Hematopoietic multipotent progenitor cell (in vitro differentiated cells): Measurements from ENCODE around the gene ALDH3B2. TPM values are rescaled to one million over a fixed set of nuclear protein-coding genes. Genes with fewer than 3 reads are reported as not detected.
"Not testable (repeated sequence)": the region's sequence is repeated elsewhere in the genome, so short reads cannot be mapped to it uniquely, and the experiment has no call there.

ENCODE experiments used
- DNase-seq, 3 donors: peaks; one replicate each; pipeline ENCODE4 v3.0.0-alpha.2; 2011 to 2015; ENCODE audit warnings: low read depth in 2 of 3, low spot score in 2 of 3
- total RNA-seq: library from RNA; depleted of rRNA; stranded (reverse); fragments of >200 nt; gene quantifications from one replicate; pipeline ENCODE4 v1.2.3, GENCODE V29; 2012

Gene ALDH3B2
- total RNA-seq, 1 donor = under 0.01 TPM

GRCh38 chr11:67663532-67664212, 10.8 kb downstream of the ALDH3B2 start:
- no peak for DNase-seq

- DNase-seq = no peak
These were observed 11.4 kb downstream of the ALDH3B2 start for GRCh38 chr11:67662835-67663531.

DNA sequence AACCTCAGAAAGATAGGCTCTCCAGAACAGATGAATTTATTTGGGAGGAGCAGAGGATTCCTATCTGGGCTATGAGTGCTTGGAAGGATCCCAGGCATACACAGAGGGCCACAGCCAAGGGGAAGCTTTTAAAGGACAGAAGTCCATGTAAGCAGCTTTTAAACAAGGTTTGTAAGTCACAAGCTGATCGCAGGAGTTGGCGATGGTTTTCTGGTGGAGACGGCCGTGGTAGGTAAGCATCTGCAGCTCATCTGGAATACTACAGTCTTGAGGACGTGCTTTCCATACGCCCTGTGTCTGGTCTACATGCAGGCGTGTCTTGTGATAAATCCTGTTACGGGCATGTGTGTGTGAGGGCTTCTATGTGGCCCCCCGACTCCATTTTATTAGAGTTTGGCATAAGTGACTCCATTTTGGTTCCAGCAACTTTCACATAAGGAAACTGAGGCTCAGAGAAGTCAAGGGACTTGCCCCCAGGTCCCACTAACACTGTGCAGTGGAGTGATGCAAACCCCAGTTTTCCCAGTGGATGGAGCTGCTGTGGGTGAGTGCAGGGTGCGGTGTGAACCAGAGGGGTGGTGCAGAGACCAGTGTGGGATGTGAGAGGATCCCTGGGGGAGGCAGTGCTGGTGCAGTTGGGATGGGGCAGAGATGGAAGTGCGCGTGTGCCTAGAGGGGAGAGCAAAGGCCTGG, 12.1 kb downstream of the ALDH3B2 start:
- DNase-seq = no peak

GRCh38 chr11:67660752-67661151, 13.7 kb downstream of the ALDH3B2 start:
- not testable (repeated sequence) for DNase-seq

DNA sequence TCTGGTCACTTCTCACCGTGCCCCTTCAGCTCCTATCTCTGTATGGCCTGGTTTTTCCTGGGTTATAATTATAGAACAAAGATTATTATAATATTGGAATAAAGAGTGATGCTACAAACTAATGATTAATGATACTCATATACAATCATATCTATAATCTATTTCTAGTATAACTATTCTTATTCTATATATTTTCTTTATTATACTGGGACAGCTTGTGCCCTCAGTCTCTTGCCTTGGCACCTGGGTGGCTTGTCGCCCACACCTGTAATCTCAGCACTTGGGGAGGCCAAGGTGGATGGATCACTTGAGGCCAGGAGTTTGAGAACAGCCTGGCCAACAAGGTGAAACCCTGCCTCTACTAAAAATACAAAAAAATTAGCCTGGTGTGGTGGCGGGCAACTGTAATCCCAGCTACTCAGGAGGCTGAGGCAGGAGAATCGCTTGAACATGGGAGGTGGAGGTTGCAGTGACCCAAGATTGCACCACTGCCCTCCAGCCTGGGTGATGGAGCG, 14.7 kb downstream of the ALDH3B2 start:
- not testable (repeated sequence) for DNase-seq

- DNase-seq = no peak
These were observed 17.1 kb downstream of the ALDH3B2 start for GRCh38 chr11:67657300-67657699.

GRCh38 chr11:67656278-67656922, 18.0 kb downstream of the ALDH3B2 start:
- DNase-seq = peak in 2 of 3 donors; percentile 70 to 92

GRCh38 chr11:67654225-67654624, 20.2 kb downstream of the ALDH3B2 start:
- DNase-seq = no peak

DNA sequence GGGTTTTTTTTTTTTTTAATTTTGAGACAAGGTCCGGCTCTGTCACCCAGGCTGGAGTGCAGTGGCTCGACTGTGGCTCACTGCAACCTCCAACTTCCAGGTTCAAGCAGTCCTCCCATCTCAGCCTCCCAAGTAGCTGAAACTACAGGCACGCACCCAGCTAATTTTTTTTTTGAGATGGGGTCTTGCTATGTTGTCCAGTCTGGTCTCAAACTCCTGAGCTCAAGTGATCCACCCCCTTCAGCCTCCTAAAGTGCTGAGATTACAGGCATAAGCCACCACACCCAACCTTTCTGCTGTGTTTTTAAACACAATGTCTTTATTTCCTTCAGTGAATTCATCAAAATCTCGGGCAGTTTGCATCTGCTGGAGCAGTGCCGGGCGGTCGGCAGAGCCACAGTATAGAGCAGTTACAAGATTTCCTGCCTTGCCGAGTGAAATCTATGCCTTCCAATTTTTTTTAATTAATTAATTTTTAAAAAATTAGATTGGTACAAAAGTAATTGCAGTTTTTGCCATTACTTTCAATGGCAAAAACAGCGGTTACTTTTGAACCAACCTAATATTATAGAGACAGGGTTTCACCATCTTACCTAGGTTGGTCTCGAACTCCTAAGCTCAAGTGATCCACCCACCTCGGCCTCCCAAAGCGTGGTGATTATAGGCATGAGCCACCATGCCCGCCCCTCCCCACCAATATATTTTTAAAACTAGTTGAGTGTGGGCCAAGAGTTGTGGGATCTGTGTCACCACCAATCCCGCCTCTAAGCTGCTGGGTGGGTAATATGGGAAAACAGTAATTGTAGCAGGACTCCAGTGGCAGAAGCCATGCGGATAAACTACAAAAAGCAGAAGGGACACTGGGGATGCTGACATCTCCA, 21.2 kb downstream of the ALDH3B2 start:
- no peak for DNase-seq

DNA sequence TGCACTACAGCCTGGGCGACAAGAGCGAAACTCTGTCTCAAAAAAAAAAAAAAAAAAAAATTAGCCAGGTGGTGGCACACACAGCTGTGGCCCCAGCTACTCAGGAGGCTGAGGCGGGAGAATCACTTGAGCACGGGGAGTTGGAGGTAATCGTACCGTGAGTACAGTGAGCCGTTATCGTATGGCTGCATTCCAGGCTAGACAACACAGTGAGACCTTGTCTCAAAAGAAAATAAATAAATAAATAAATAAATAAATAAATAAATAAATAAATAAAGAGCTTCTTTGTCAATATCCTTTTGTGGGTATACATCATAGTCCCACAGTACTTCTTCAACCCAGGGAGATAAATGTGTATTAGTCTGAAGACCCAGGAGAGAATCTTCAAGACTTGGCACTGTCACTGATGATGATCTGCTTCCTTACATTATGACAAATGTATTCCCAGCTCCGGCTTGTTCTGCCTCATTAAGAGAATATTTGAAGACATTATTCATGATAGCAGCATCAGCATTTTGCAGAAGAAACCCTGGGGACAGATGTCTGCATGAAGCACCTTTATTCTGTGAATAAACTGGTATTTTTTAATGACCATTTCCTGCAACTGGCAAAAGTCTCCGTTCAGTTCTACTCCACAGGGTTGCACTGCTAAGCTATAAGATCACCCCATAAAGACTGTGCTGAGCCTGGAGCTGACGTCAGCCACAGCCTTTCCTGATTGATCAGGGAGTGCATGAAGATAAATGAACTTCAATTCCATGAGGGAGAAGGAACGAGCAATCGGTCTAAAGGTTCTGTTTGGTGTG, 22.2 kb downstream of the ALDH3B2 start:
- no peak for DNase-seq

DNA sequence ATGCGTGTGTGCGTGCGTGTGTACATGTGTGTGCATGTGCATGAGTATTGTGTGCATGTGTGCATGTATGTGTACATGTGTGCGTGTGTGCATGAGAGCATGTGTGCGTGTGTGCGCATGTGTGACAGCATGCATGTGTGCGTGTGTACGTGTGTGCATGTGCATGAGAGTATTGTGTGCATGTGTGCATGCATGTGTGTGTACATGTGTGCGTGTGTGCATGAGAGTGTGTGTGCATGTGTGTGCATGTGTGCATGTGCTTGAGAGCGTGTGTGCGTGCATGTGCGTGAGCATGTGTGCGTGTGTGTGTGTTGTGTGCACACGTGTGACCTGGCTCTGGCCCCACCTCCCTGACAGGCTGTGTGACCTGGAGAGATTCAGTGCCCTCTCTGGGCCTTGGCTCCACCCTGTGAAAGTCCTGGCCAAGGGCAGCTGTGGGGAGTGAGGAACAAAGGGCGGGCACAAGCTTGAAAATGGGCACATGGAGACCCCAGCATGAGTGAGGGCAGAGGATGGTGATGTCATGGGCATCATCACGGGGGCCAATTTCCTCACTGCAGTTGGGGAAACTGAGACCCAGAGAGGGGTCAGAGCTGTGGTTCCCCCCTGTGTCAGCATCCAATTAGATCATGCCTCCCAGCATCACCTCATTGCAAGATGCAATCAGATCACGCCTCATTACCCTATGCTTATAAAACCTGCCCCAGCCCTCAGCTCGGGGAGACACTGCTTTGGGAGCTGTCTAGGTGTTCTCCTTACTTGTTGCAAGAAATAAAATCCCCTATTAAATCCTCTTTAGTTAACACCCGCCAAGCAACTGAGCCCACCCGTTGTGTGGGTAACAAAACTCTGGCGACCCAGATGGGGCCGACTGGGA, 24.6 kb downstream of the ALDH3B2 start:
- DNase-seq = no peak

GRCh38 chr11:67648796-67649613, 25.4 kb downstream of the ALDH3B2 start:
- DNase-seq = peak in 2 of 3 donors; percentile 74 to 94

DNA sequence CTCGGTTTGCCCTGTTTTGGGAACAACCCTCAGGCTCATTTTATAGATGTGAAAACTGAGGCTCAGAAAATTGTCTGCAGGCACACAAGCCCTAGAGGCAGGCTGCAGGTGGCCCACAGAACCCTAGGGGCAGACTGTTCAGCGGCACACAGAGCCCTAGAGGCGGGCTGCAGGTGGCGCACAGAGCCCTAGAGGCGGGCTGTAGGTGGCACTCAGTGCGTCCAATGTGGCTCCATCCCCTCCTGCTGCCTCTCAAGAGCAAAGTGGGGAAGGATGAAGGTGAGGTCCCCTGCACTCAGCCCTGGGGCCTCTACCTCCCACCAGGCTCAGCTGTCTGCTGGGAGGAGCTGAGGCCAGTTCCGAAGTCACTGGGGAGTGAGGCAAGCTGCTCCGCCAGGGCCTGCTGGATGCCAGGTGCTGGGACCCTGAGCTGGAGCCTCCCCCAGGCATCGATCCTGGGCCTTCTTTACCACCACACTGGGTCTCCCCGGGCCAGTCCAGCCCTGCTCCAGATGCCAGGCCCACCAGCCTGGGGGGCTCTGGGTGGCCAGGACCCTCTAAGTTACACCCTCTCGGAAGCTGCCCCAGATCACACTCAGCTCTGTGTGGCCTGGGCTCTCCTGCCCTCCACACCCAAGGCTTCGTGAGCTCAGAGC, 26.2 kb downstream of the ALDH3B2 start:
- peak in 2 of 3 donors; percentile 77 to 88 for DNase-seq

DNA sequence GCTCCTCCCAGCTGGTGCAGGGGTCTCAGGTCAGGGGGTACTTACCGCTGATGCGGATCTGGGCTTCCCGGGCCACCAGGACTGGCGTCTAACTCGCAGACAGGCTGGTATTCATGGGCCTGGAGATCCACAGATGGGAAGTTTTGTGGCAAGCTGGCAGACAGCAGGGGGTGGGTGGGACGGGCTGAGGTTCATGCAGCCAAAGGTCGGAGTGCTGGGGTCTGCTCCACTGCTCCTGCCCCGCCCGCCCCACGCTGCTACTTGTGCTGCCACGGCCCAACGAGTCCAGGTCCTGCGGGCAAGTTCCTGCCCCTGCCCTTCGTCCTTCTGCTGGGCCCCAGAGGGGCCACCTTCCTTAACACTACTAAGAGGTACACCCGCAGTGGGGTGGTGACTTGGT, 27.0 kb downstream of the ALDH3B2 start:
- DNase-seq = no peak

DNA sequence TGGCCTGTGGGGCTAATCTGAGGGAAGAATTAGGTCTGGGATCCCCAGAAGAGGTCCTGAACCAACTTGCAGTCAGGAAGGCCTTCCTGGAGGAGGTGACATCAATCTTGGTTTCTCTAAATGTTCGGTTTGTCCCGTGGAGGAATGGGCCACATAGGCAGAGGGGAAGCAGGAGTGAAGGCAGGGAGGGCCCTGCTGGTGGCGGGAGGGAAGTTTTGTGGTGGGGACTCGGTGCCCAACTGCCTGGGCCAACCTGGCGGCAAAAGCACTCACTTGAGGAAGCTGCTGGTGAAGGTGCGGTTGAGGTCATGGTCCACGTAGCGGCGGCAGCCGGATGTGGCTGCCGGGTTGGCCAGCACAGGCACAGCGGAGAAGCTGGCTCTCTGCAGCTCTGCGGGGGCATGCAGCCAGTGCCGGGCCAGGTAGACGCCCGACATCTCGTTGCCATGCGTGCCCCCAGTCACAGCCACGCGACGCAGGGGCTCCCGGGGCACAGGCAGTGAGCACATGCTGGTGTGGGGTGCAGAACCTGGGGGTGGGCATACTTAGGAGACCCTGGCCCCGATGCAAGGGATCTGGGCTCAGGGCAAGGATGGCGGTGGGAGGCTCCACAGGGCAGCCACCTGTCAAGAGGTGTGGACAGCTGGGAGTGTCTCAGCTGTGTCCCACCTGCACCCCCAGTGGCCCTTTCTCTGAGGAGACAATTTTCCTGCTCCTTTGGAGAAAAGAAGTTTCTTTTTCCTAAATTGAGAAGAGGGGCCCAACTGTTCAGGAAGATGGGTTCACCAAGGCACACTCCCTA, 27.7 kb downstream of the ALDH3B2 start:
- DNase-seq = peak in 2 of 3 donors; percentile 82 to 84
